Caco-2 (cell line): ENCODE data around the gene GPX1. TPM values are rescaled to one million over a fixed set of nuclear protein-coding genes. Genes with fewer than 3 reads are reported as not detected.
"Not testable (repeated sequence)": the region's sequence is repeated elsewhere in the genome, so short reads cannot be mapped to it uniquely, and the experiment has no call there.

Experiments
- BruUV-seq: library from RNA; stranded (reverse); fragments of 400-500 nt; replicated peaks from 2 replicates; lab custom pipeline; 2021; lab: Mats Ljungman, UMichigan
- CTCF ChIA-PET: fragments of 300-600 bp; sonication (Branson Sonifier 250); formaldehyde crosslinking; loops from one replicate; lab custom pipeline; 2022; ENCODE audit warnings: antibody characterized with exemption; lab: Charles Lee
- POLR2A ChIA-PET: fragments of 300-600 bp; sonication (Branson Sonifier 250); formaldehyde crosslinking; loops from one replicate; lab custom pipeline; 2022; ENCODE audit warnings: antibody characterized with exemption; lab: Charles Lee
- DNase-seq, 2 experiments: peaks; one replicate each; pipeline versions ENCODE4 v3.0.0 to v3.0.0-alpha.2; 2020 to 2022
- H3K27me3 ChIP-seq: replicated peaks from 2 replicates; pipeline ENCODE4 v1.6.0; 2011; ENCODE audit warnings: low read length; ENCODE audit not compliant: control insufficient read depth, insufficient read depth
- H3K36me3 ChIP-seq: 2 replicates; pipeline ENCODE4 v1.5.1; 2011; ENCODE audit warnings: low read length; ENCODE audit not compliant: control insufficient read depth, insufficient read depth
- H3K4me1 ChIP-seq: fragments of 250-450 bp; sonication (Bioruptor Pico); 2 replicates; pipeline ENCODE4 v1.5.1; 2020; ENCODE audit warnings: mild to moderate bottlenecking
- H3K4me3 ChIP-seq: 2 replicates; pipeline ENCODE4 v1.5.1; 2011; ENCODE audit warnings: low read depth, mild to moderate bottlenecking, control low read depth, low read length
- H3K9me3 ChIP-seq: fragments of 250-450 bp; sonication (Bioruptor Pico); 2 replicates; pipeline ENCODE4 v1.5.1; 2020; ENCODE audit warnings: mild to moderate bottlenecking, moderate library complexity
- H3K27ac Mint-ChIP-seq: one replicate; pipeline ENCODE4 v1.8.0; 2022; ENCODE audit warnings: mixed read lengths; ENCODE audit not compliant: unreplicated experiment
- H3K27me3 Mint-ChIP-seq: one replicate; pipeline ENCODE4 v1.8.0; 2022; ENCODE audit warnings: mixed read lengths; ENCODE audit not compliant: insufficient read depth, unreplicated experiment
- H3K36me3 Mint-ChIP-seq: one replicate; pipeline ENCODE4 v1.8.0; 2022; ENCODE audit warnings: mild to moderate bottlenecking, mixed read lengths; ENCODE audit not compliant: insufficient read depth, unreplicated experiment
- H3K4me1 Mint-ChIP-seq: one replicate; pipeline ENCODE4 v1.8.0; 2022; ENCODE audit warnings: low read depth, mixed read lengths; ENCODE audit not compliant: unreplicated experiment
- H3K4me3 Mint-ChIP-seq: one replicate; pipeline ENCODE4 v1.8.0; 2022; ENCODE audit warnings: mild to moderate bottlenecking, moderate library complexity, mixed read lengths; ENCODE audit not compliant: unreplicated experiment
- H3K9me3 Mint-ChIP-seq: one replicate; pipeline ENCODE4 v1.8.0; 2022; ENCODE audit warnings: mixed read lengths; ENCODE audit not compliant: unreplicated experiment
- intact Hi-C: fragments of 100-400 bp; cut with micrococcal nuclease; formaldehyde crosslinking; loops from one replicate; pipeline ENCODE4 v1.10.0; 2022; ENCODE audit not compliant: unreplicated experiment
- total RNA-seq: library from RNA; stranded (reverse); gene quantifications from 2 replicates; pipeline ENCODE4 v1.2.3, GENCODE V29; 2022
- TF ChIP-seq, protein P1 (sequence below), 2 experiments: fragments of 200-600 bp in 1 of 2; IDR thresholded peaks; 1 replicate in 1 of 2; 2 replicates in 1 of 2; pipeline versions ENCODE4 v1.5.1 to v1.8.0; 2011 to 2022; ENCODE audit warnings: antibody characterized with exemption in 1 of 2, control low read depth in 1 of 2, inconsistent platforms in 1 of 2, low read depth in 1 of 2, low read length in 1 of 2, mild to moderate bottlenecking in 1 of 2, moderate library complexity in 1 of 2; ENCODE audit not compliant: insufficient read depth in 1 of 2, severe bottlenecking in 1 of 2, unreplicated experiment in 1 of 2

GPX1 gene
- total RNA-seq, 1 experiment from 2014 or later: 197 TPM

DNA sequence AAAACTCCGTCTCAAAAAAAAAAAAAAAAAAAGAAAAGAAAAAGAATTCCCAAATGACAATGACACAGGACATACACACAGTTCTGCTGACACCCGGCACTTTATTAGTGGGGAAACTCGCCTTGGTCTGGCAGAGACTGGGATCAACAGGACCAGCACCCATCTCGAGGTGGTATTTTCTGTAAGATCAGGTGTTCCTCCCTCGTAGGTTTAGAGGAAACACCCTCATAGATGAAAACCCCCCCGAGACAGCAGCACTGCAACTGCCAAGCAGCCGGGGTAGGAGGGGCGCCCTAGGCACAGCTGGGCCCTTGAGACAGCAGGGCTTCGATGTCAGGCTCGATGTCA lies 1.1 kb downstream of the GPX1 start:
- H3K9me3 Mint-ChIP-seq, DNase-seq, H3K27me3 ChIP-seq, intact Hi-C loops, H3K27me3 Mint-ChIP-seq, BruUV-seq, H3K9me3 ChIP-seq, H3K36me3 ChIP-seq: not testable (repeated sequence)
- Mint-ChIP-seq H3K4me1 (peaks cover 14% of the 10 kb centered on the region), H3K36me3 (peaks cover 94% of the 10 kb centered on the region), H3K27ac (peak overlapping the region; percentile 97), H3K4me3 (peak overlapping the region; percentile 96)
- H3K4me3 ChIP-seq: peak overlapping the region; percentile 81
- POLR2A ChIA-PET: interaction anchor here (2.4 kb wide), 1 partner anchor 17 kb away, joined by 17 read pairs; the partner anchor contains the start of gene USP4
- CTCF ChIA-PET: interaction anchor here (1.2 kb wide), 1 partner anchor 17 kb away, joined by 7 read pairs; the partner anchor contains the start of gene USP4
- H3K4me1 ChIP-seq: peaks cover 18% of the 10 kb centered on the region; the same call in 1 of the 2 replicates

DNA sequence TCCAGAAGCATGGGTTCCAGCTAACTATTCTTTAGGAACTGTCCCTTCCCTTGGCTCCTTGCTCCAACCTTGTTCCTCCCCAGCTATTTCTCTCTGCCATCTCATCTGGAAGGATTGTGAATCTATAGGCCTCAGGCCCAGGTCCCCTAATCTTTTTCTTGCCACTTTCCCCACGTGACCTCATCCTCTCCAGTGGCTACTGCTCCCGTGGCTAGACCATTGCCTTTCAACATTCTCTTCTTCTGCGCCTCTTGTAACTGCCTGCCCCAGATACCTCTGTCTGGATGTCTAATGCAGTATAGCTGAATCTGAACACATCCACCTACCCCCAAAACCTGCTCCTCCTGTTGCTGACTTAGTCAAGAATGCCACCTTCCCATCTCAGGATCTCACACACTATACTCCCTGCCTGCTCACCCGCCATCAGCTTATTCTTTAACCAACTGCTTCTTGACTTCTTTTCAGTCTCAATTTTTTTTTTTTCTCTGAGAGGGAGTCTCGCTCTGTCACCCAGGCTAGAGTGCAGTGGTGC lies 5.2 kb downstream of the GPX1 start:
- H3K36me3 ChIP-seq: peaks cover 3% of the 10 kb centered on the region
- peaks cover 23% of the 10 kb centered on the region for H3K4me1 ChIP-seq
- Mint-ChIP-seq H3K4me3 (no peak overlapping the region), H3K36me3 (peaks cover 61% of the 10 kb centered on the region), H3K4me1 (peaks cover 15% of the 10 kb centered on the region), H3K9me3 (no peaks in the 10 kb centered on the region), H3K27ac (peak overlapping the region; percentile 9), H3K27me3 (no peaks in the 10 kb centered on the region)
- intact Hi-C loops: no loop called here
- no peak overlapping the region for H3K4me3 ChIP-seq
- ChIA-PET POLR2A (no interaction called here), CTCF (interaction anchor here (0.6 kb wide), 1 partner anchor 343 kb away, joined by 5 read pairs; no protein-coding TSS in a partner anchor)
- BruUV-seq: no TSS peak
- no peaks in the 10 kb centered on the region for H3K9me3 ChIP-seq
- H3K27me3 ChIP-seq: no peaks in the 10 kb centered on the region
- no peak for DNase-seq
- TF ChIP-seq, protein P1, sequence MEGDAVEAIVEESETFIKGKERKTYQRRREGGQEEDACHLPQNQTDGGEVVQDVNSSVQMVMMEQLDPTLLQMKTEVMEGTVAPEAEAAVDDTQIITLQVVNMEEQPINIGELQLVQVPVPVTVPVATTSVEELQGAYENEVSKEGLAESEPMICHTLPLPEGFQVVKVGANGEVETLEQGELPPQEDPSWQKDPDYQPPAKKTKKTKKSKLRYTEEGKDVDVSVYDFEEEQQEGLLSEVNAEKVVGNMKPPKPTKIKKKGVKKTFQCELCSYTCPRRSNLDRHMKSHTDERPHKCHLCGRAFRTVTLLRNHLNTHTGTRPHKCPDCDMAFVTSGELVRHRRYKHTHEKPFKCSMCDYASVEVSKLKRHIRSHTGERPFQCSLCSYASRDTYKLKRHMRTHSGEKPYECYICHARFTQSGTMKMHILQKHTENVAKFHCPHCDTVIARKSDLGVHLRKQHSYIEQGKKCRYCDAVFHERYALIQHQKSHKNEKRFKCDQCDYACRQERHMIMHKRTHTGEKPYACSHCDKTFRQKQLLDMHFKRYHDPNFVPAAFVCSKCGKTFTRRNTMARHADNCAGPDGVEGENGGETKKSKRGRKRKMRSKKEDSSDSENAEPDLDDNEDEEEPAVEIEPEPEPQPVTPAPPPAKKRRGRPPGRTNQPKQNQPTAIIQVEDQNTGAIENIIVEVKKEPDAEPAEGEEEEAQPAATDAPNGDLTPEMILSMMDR (IDR thresholded peaks at IDR 0.05; ENCODE audit: insufficient read depth in 1 of 2, low read depth in 1 of 2, low read length in 1 of 2, severe bottlenecking in 1 of 2, unreplicated experiment in 1 of 2): no peak

DNA sequence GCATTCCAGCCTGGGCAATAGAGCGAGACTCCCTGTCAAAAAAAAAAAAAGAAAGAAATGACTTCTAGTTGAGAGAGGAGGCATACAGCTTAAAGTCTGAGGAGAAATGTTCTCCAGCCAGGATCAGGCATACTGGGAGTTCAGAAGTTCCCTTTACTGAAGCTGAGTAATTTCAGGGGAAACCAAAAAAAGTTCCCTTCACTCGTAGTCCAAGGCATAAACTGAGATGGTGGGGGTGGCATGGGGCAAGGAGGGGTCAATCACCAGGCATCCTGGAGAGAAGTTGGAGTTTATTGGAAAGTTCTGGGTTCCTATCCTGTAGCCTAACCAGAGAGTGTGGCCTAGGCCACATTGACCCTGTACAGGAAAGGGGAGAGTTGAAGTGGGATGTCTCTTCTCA lies 5.9 kb downstream of the GPX1 start:
- Mint-ChIP-seq H3K4me1 (peaks cover 15% of the 10 kb centered on the region), H3K36me3 (peaks cover 54% of the 10 kb centered on the region), H3K9me3 (no peaks in the 10 kb centered on the region), H3K27ac (peak overlapping the region; percentile 76), H3K4me3 (no peak overlapping the region), H3K27me3 (no peaks in the 10 kb centered on the region)
- Histone ChIP-seq H3K9me3 (no peaks in the 10 kb centered on the region), H3K27me3 (no peaks in the 10 kb centered on the region), H3K4me3 (no peak overlapping the region), H3K4me1 (peaks cover 23% of the 10 kb centered on the region), H3K36me3 (peaks cover 3% of the 10 kb centered on the region)
- CTCF ChIA-PET: interaction anchor here (2.4 kb wide), 1 partner anchor 12 kb away, joined by 14 read pairs; the partner anchor contains the start of gene USP4
- POLR2A ChIA-PET: interaction anchor here (4.0 kb wide), 1 partner anchor 12 kb away, joined by 21 read pairs; the partner anchor contains the start of gene USP4
- no TSS peak for BruUV-seq
- TF ChIP-seq, protein P1 (IDR thresholded peaks at IDR 0.05; ENCODE audit: insufficient read depth in 1 of 2, low read depth in 1 of 2, low read length in 1 of 2, severe bottlenecking in 1 of 2, unreplicated experiment in 1 of 2): no peak
- DNase-seq: no peak
- intact Hi-C loops: no loop called here
